ENCODE results near the gene GPR132. TPM values are rescaled to one million over a fixed set of nuclear protein-coding genes. Genes with fewer than 3 reads are reported as not detected.

Gene GPR132
- total and polyA plus RNA-seq, 2 experiments from 2014 or later, result 0.14 TPM; not detected in 1

DNA sequence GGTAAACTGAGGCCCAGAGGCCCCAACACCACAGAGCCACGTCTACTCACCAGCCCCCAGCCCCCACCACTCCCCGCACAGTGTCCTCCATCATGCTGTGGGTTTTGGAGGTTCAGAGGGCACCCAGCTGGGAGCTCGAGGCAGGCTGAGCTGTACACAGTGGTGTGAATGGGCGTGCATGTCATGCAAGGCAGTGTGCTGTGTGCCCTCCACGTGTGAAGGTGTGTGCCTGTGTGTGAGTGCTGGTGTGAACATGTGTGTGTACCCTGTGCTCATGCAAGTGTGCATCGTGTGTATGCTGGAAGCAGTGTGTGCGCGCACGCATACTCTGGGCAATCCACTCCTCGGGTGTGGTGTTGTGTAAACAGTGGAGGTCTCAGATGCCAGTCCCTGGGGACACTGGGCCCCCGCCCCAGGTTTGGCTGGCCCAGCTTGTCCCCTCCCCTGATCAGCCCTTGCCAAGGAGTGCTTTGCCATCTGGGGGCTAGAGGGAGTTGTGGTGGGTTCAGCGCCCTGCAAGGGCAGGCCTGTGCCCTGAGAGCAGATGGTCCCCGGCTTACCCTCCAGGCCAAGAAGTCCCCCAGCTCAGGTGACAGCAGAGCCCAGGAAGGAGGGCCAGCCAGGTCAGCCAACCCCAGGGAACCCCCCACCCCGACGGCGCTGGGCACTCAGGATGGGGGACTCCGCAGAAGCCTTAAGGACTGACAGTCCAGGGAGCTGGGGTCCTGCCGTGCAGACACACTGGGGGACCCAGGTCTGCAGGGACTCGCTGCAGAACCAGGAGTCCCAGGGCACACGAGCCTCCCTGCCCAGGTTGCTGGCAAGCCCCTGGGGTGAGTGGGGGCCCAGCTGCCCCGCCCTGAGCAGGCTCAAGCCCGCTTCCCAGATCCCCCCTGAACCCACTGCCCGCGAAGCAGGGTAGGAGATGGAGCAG, 23.8 kb upstream of the GPR132 start:
- H3K4me3 Mint-ChIP-seq, result peak overlapping the region; percentile 47; the same call in 2 of the 3 replicates
- Histone ChIP-seq H3K27ac (ENCODE audit: low read depth) (no peak overlapping the region), H2AFZ (no peak overlapping the region), H3K27me3 (ENCODE audit: insufficient read depth) (peaks cover 53% of the 10 kb centered on the region), H3K4me3 (no peak overlapping the region), H3K4me1 (ENCODE audit: insufficient read depth) (no peaks in the 10 kb centered on the region; the same call in 1 of the 2 replicates), H4K20me1 (replicated peaks; ENCODE audit: insufficient read depth) (no peaks in the 10 kb centered on the region), H3K9me2 (ENCODE audit: insufficient read depth) (no peaks in the 10 kb centered on the region), H3K4me2 (peak overlapping the region; percentile 85; the same call in 1 of the 2 replicates), H3F3A (replicated peaks; ENCODE audit: low read depth) (0 out of 2 replicates have a peak, but pooled peaks cover 5% of the 10 kb centered on the region), H3K36me3 (ENCODE audit: insufficient read depth) (no peaks in the 10 kb centered on the region), H3K79me2 (replicated peaks; ENCODE audit: insufficient read depth) (no peaks in the 10 kb centered on the region)
- H3K4me1 Mint-ChIP-seq, result 0 out of 3 replicates have a peak, but pooled peaks cover 2% of the 10 kb centered on the region
- DNase-seq (ENCODE audit: low spot score), result no peak
- no peak for TF ChIP-seq JUNB (IDR thresholded peaks at IDR 0.05; ENCODE audit: unreplicated experiment)
- TF ChIP-seq, protein P1, sequence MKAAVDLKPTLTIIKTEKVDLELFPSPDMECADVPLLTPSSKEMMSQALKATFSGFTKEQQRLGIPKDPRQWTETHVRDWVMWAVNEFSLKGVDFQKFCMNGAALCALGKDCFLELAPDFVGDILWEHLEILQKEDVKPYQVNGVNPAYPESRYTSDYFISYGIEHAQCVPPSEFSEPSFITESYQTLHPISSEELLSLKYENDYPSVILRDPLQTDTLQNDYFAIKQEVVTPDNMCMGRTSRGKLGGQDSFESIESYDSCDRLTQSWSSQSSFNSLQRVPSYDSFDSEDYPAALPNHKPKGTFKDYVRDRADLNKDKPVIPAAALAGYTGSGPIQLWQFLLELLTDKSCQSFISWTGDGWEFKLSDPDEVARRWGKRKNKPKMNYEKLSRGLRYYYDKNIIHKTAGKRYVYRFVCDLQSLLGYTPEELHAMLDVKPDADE (IDR thresholded peaks at IDR 0.05), result no peak
- TF ChIP-seq, protein P2, sequence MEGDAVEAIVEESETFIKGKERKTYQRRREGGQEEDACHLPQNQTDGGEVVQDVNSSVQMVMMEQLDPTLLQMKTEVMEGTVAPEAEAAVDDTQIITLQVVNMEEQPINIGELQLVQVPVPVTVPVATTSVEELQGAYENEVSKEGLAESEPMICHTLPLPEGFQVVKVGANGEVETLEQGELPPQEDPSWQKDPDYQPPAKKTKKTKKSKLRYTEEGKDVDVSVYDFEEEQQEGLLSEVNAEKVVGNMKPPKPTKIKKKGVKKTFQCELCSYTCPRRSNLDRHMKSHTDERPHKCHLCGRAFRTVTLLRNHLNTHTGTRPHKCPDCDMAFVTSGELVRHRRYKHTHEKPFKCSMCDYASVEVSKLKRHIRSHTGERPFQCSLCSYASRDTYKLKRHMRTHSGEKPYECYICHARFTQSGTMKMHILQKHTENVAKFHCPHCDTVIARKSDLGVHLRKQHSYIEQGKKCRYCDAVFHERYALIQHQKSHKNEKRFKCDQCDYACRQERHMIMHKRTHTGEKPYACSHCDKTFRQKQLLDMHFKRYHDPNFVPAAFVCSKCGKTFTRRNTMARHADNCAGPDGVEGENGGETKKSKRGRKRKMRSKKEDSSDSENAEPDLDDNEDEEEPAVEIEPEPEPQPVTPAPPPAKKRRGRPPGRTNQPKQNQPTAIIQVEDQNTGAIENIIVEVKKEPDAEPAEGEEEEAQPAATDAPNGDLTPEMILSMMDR (conservative IDR thresholded peaks at IDR 0.05; ENCODE audit: low read depth in 2 of 2), result no peak
- TF ChIP-seq, protein P3, sequence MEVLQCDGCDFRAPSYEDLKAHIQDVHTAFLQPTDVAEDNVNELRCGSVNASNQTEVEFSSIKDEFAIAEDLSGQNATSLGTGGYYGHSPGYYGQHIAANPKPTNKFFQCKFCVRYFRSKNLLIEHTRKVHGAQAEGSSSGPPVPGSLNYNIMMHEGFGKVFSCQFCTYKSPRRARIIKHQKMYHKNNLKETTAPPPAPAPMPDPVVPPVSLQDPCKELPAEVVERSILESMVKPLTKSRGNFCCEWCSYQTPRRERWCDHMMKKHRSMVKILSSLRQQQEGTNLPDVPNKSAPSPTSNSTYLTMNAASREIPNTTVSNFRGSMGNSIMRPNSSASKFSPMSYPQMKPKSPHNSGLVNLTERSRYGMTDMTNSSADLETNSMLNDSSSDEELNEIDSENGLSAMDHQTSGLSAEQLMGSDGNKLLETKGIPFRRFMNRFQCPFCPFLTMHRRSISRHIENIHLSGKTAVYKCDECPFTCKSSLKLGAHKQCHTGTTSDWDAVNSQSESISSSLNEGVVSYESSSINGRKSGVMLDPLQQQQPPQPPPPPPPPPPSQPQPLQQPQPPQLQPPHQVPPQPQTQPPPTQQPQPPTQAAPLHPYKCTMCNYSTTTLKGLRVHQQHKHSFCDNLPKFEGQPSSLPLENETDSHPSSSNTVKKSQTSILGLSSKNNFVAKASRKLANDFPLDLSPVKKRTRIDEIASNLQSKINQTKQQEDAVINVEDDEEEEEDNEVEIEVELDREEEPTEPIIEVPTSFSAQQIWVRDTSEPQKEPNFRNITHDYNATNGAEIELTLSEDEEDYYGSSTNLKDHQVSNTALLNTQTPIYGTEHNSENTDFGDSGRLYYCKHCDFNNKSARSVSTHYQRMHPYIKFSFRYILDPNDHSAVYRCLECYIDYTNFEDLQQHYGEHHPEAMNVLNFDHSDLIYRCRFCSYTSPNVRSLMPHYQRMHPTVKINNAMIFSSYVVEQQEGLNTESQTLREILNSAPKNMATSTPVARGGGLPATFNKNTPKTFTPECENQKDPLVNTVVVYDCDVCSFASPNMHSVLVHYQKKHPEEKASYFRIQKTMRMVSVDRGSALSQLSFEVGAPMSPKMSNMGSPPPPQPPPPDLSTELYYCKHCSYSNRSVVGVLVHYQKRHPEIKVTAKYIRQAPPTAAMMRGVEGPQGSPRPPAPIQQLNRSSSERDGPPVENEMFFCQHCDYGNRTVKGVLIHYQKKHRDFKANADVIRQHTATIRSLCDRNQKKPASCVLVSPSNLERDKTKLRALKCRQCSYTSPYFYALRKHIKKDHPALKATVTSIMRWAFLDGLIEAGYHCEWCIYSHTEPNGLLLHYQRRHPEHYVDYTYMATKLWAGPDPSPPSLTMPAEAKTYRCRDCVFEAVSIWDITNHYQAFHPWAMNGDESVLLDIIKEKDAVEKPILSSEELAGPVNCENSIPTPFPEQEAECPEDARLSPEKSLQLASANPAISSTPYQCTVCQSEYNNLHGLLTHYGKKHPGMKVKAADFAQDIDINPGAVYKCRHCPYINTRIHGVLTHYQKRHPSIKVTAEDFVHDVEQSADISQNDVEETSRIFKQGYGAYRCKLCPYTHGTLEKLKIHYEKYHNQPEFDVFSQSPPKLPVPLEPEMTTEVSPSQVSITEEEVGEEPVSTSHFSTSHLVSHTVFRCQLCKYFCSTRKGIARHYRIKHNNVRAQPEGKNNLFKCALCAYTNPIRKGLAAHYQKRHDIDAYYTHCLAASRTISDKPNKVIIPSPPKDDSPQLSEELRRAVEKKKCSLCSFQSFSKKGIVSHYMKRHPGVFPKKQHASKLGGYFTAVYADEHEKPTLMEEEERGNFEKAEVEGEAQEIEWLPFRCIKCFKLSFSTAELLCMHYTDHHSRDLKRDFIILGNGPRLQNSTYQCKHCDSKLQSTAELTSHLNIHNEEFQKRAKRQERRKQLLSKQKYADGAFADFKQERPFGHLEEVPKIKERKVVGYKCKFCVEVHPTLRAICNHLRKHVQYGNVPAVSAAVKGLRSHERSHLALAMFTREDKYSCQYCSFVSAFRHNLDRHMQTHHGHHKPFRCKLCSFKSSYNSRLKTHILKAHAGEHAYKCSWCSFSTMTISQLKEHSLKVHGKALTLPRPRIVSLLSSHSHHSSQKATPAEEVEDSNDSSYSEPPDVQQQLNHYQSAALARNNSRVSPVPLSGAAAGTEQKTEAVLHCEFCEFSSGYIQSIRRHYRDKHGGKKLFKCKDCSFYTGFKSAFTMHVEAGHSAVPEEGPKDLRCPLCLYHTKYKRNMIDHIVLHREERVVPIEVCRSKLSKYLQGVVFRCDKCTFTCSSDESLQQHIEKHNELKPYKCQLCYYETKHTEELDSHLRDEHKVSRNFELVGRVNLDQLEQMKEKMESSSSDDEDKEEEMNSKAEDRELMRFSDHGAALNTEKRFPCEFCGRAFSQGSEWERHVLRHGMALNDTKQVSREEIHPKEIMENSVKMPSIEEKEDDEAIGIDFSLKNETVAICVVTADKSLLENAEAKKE (CRISPR knock-in tag; IDR thresholded peaks at IDR 0.05), result no peak
- TF ChIP-seq ZNF331 (CRISPR knock-in tag; IDR thresholded peaks at IDR 0.05; ENCODE audit: low read depth), result no peak
- TF ChIP-seq EZH2 (IDR thresholded peaks at IDR 0.05; ENCODE audit: low read depth, unreplicated experiment), result no peak
- TF ChIP-seq, protein P4, sequence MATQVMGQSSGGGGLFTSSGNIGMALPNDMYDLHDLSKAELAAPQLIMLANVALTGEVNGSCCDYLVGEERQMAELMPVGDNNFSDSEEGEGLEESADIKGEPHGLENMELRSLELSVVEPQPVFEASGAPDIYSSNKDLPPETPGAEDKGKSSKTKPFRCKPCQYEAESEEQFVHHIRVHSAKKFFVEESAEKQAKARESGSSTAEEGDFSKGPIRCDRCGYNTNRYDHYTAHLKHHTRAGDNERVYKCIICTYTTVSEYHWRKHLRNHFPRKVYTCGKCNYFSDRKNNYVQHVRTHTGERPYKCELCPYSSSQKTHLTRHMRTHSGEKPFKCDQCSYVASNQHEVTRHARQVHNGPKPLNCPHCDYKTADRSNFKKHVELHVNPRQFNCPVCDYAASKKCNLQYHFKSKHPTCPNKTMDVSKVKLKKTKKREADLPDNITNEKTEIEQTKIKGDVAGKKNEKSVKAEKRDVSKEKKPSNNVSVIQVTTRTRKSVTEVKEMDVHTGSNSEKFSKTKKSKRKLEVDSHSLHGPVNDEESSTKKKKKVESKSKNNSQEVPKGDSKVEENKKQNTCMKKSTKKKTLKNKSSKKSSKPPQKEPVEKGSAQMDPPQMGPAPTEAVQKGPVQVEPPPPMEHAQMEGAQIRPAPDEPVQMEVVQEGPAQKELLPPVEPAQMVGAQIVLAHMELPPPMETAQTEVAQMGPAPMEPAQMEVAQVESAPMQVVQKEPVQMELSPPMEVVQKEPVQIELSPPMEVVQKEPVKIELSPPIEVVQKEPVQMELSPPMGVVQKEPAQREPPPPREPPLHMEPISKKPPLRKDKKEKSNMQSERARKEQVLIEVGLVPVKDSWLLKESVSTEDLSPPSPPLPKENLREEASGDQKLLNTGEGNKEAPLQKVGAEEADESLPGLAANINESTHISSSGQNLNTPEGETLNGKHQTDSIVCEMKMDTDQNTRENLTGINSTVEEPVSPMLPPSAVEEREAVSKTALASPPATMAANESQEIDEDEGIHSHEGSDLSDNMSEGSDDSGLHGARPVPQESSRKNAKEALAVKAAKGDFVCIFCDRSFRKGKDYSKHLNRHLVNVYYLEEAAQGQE (IDR thresholded peaks at IDR 0.05; ENCODE audit: unreplicated experiment), result no peak
- TF ChIP-seq ZNF114 (CRISPR knock-in tag; IDR thresholded peaks at IDR 0.05), result no peak
- no peak overlapping the region for H3K27ac Mint-ChIP-seq
- no peak for ATAC-seq
- H3K9me3 Mint-ChIP-seq, result no peaks in the 10 kb centered on the region
- no peaks in the 10 kb centered on the region for H3K36me3 Mint-ChIP-seq (ENCODE audit: low read depth)
- H3K27me3 Mint-ChIP-seq (ENCODE audit: insufficient read depth, low read depth, poor library complexity), result peaks cover 33% of the 10 kb centered on the region
